ENCODE results near the gene TEAD4. TPM values are rescaled to one million over a fixed set of nuclear protein-coding genes. Genes with fewer than 3 reads are reported as not detected.

TEAD4 gene
- total RNA-seq: 10 to 100 TPM; 12.9 to 41.5 TPM

- Histone ChIP-seq H3K4me1 (peaks cover 0 to 46% of the 10 kb centered on the region in 2 donors), H3K9me3 (no peaks in the 10 kb centered on the region), H3K27ac (peak within 1 kb of the TSS; percentile 76 to 94), H3K36me3 (no peaks in the 10 kb centered on the region), H3K27me3 (no peaks in the 10 kb centered on the region), H3K4me3 (peak within 1 kb of the TSS; percentile 58 to 70)
- no peak for DNase-seq (ENCODE audit: low spot score)
- TF ChIP-seq, protein P1, sequence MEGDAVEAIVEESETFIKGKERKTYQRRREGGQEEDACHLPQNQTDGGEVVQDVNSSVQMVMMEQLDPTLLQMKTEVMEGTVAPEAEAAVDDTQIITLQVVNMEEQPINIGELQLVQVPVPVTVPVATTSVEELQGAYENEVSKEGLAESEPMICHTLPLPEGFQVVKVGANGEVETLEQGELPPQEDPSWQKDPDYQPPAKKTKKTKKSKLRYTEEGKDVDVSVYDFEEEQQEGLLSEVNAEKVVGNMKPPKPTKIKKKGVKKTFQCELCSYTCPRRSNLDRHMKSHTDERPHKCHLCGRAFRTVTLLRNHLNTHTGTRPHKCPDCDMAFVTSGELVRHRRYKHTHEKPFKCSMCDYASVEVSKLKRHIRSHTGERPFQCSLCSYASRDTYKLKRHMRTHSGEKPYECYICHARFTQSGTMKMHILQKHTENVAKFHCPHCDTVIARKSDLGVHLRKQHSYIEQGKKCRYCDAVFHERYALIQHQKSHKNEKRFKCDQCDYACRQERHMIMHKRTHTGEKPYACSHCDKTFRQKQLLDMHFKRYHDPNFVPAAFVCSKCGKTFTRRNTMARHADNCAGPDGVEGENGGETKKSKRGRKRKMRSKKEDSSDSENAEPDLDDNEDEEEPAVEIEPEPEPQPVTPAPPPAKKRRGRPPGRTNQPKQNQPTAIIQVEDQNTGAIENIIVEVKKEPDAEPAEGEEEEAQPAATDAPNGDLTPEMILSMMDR (IDR thresholded peaks at IDR 0.05): no peak
Measured at GRCh38 chr12:2959192-2959504, at the start of gene TEAD4. TEAD4 (plus strand) TSS chr12:2959397.

DNA sequence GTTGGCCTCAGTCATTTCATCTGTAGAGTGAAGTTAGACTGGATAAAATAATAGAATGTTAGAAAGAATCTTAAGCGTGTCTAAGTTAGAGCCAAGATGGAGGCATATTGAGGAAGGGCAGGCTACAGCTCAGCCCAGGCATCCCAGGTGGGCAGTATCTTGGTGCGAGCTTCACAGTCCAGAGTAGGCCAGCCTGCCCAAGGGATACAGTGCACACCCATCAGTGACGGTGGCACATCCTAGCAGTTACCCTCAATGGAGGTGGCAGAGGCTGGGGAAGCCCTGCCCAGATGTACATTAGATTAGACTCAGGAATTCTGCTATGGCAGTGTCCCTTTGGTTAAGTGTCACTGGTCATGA lies 47.0 kb upstream of the TEAD4 start:
- TF ChIP-seq, protein P1 (IDR thresholded peaks at IDR 0.05): no peak
- no peaks in the 10 kb centered on the region for H3K27me3 ChIP-seq
- no peak overlapping the region for H3K27ac ChIP-seq
- DNase-seq (ENCODE audit: low spot score): no peak
- H3K4me1 ChIP-seq: no peaks in the 10 kb centered on the region
- H3K4me3 ChIP-seq: no peak overlapping the region
- H3K9me3 ChIP-seq: no peaks in the 10 kb centered on the region
- H3K36me3 ChIP-seq: peaks cover 41% of the 10 kb centered on the region

DNA sequence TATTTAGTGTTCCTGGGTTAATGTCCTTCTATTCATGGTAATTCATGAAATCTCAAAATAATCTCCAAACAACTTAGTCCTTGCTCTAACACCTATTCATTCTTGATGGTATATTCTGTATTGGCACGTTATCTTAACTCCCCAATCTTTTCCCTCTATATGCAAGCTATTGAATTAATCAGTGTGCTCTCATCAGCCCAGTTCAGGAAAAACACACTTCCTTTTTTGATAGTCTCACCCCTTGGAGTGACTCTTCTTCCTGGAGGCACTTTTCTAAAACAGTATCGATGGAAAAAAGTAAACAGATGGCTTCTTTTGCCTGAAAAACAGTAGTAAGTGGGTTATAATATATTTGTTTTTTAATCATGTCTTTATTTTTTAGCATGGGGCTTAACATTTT lies 39.9 kb upstream of the TEAD4 start:
- DNase-seq (ENCODE audit: low spot score): no peak
- H3K9me3 ChIP-seq: no peaks in the 10 kb centered on the region
- no peaks in the 10 kb centered on the region for H3K27me3 ChIP-seq
- H3K4me1 ChIP-seq: no peaks in the 10 kb centered on the region
- H3K4me3 ChIP-seq: no peak overlapping the region
- H3K36me3 ChIP-seq: peaks cover 53% of the 10 kb centered on the region
- H3K27ac ChIP-seq: no peak overlapping the region
- TF ChIP-seq, protein P1 (IDR thresholded peaks at IDR 0.05): no peak

DNA sequence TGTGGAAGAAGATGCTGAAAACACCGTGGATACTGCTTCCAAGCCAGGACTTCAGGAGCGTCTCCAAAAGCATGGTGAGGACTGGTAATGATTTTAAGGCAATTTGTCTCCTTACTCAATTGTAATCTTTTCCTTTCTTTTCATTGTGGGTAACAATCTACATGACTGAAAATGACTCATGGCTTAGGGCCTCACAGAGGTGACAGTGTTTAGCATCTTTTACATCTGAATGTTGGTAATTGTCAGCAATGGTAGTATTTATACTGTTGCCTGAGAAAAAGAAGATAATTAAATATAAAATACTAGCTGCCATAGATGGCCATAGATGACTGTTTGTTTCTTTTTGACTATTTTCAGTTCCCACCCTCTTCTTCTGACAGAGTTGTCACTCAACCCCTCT lies 36.9 kb upstream of the TEAD4 start:
- H3K4me1 ChIP-seq: no peaks in the 10 kb centered on the region
- TF ChIP-seq, protein P1 (IDR thresholded peaks at IDR 0.05): no peak
- H3K27ac ChIP-seq: no peak overlapping the region
- DNase-seq (ENCODE audit: low spot score): no peak
- H3K36me3 ChIP-seq: peaks cover 54% of the 10 kb centered on the region
- no peak overlapping the region for H3K4me3 ChIP-seq
- no peaks in the 10 kb centered on the region for H3K9me3 ChIP-seq
- H3K27me3 ChIP-seq: no peaks in the 10 kb centered on the region

- H3K4me1 ChIP-seq: no peaks in the 10 kb centered on the region
- H3K27ac ChIP-seq: no peak overlapping the region
- peaks cover 58% of the 10 kb centered on the region for H3K36me3 ChIP-seq
- H3K27me3 ChIP-seq: no peaks in the 10 kb centered on the region
- TF ChIP-seq, protein P1 (IDR thresholded peaks at IDR 0.05): no peak
- H3K9me3 ChIP-seq: no peaks in the 10 kb centered on the region
- H3K4me3 ChIP-seq: no peak overlapping the region
- no peak for DNase-seq (ENCODE audit: low spot score)
Measured at GRCh38 chr12:2923057-2923456, 36.1 kb upstream of the TEAD4 start.

GRCh38 chr12:2924019-2924418 lies 35.2 kb upstream of the TEAD4 start:
- TF ChIP-seq, protein P1 (IDR thresholded peaks at IDR 0.05): no peak
- Histone ChIP-seq H3K36me3 (peaks cover 64% of the 10 kb centered on the region), H3K27me3 (no peaks in the 10 kb centered on the region), H3K9me3 (no peaks in the 10 kb centered on the region), H3K4me1 (no peaks in the 10 kb centered on the region), H3K4me3 (no peak overlapping the region), H3K27ac (peak overlapping the region in 1 of 2 donors; percentile 24)
- DNase-seq (ENCODE audit: low spot score): no peak
